Adrenal gland (tissue), 5 donors: ENCODE results near the gene TBL3.

Experiments used
- CTCF ChIP-seq, 6 experiments: fragments of 450-650 bp in 4 of 6; fragments of 200-600 bp in 2 of 6; sonication (generic) in 1 of 6; IDR thresholded peaks; 1 replicate in 5 of 6; 2 replicates in 1 of 6; pipeline versions ENCODE4 v1.5.1 to v1.8.0; 2016 to 2021; ENCODE audit warnings: antibody characterized with exemption in 6 of 6, mild to moderate bottlenecking in 2 of 6, moderate library complexity in 1 of 6
- POLR2A ChIP-seq, 2 donors: fragments of 450-650 bp; IDR thresholded peaks; one replicate each; pipeline ENCODE4 v1.6.1; 2017; ENCODE audit warnings: antibody characterized with exemption in 2 of 2, mild to moderate bottlenecking in 2 of 2, moderate library complexity in 1 of 2
- donor health status: DM: no; HTN: no; CAD: no.

GRCh38 chr16:1991135-1991551 is 19.3 kb downstream of the TBL3 start:
- TF ChIP-seq CTCF (IDR thresholded peaks at IDR 0.05) (no peak), POLR2A (IDR thresholded peaks at IDR 0.05) (no peak)
